ENCODE data around the gene CA9. TPM values are rescaled to one million over a fixed set of nuclear protein-coding genes. Genes with fewer than 3 reads are reported as not detected.

CA9 gene
- total RNA-seq, 1 donor from 2014 or later = not detected

DNA sequence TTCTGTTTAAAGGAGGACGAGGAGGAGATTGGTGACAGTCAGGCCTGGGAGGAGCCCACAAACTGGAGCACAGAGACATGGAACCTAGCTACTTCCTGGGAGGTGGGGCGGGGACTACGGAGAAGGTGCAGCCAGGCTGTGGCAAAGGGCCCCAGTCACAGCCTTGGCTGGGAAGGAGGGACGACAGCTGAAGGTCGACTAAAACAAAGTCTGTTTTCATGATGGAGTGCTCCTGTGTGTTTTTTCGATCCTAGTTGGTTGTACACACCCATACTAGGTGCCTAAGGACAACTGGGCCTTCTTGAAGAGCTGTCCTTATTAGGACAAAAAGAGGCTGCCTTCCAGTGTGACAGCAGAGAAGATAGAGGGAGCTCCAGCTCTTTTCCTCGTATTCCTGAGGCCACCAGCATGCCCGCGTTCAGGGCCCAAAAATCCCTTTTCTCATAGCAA is 12.7 kb upstream of the CA9 start:
- peak overlapping the region; percentile 79 for H3K4me3 Mint-ChIP-seq (ENCODE audit: unreplicated experiment)

DNA sequence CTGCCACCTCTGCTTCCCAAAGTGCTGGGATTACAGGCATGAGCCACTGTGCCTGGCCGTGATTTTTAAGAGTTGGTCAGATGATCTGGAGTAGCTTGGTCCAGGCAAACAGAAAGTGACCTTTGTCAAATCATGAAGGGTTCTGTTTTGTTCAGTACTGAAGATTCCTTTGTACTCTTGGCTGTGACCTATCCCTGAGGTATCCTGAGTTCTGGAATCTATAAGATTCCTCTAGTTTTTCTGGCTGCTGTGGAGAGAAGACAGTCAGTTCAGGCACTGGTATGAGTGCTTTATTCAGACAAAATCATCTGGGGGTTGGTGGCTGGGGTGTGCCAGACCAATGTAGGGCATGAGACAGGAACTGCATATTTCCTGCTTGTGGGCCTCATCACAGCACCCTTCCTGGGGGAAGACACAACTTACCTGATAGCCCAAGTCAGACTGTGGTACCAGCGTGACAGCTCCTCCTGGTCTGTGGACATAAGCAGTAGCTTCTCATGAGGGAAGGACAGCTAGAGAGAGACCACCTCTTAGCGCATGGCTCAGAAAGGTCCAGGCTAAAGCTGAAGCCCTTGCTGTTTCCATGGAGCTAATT is 11.9 kb upstream of the CA9 start:
- Mint-ChIP-seq H3K27ac (ENCODE audit: unreplicated experiment) (no peak overlapping the region), H3K4me1 (ENCODE audit: low read depth, unreplicated experiment) (peaks cover 14% of the 10 kb centered on the region), H3K27me3 (ENCODE audit: low read depth, unreplicated experiment) (no peaks in the 10 kb centered on the region), H3K9me3 (ENCODE audit: unreplicated experiment) (no peaks in the 10 kb centered on the region), H3K4me3 (ENCODE audit: unreplicated experiment) (no peak overlapping the region), H3K36me3 (ENCODE audit: low read depth, unreplicated experiment) (peaks cover 1% of the 10 kb centered on the region)
- Histone ChIP-seq H4K20me1 (ENCODE audit: insufficient read depth, low read length) (peaks cover 8% of the 10 kb centered on the region), H3K79me2 (ENCODE audit: insufficient read depth, low read length) (peaks cover 11% of the 10 kb centered on the region), H3K4me2 (ENCODE audit: low read length) (no peak overlapping the region), H3K9me3 (ENCODE audit: insufficient read depth, low read depth, low read length) (no peaks in the 10 kb centered on the region), H3K4me1 (ENCODE audit: insufficient read depth, low read length) (peaks cover 30% of the 10 kb centered on the region), H2AFZ (ENCODE audit: low read depth, low read length) (no peak overlapping the region), H3K4me3 (ENCODE audit: insufficient read depth, low read depth, low read length) (no peak overlapping the region), H3K9ac (ENCODE audit: low read length) (no peak overlapping the region), H3K27me3 (ENCODE audit: insufficient read depth, low read length) (no peaks in the 10 kb centered on the region), H3K27ac (ENCODE audit: low read depth, low read length) (no peak overlapping the region), H3K36me3 (ENCODE audit: insufficient read depth, low read length) (peaks cover 6% of the 10 kb centered on the region)
- FAIRE-seq = no peak
- no peak for TF ChIP-seq EZH2 (IDR thresholded peaks at IDR 0.05; ENCODE audit: insufficient read depth, low read length)
- TF ChIP-seq, protein P1, sequence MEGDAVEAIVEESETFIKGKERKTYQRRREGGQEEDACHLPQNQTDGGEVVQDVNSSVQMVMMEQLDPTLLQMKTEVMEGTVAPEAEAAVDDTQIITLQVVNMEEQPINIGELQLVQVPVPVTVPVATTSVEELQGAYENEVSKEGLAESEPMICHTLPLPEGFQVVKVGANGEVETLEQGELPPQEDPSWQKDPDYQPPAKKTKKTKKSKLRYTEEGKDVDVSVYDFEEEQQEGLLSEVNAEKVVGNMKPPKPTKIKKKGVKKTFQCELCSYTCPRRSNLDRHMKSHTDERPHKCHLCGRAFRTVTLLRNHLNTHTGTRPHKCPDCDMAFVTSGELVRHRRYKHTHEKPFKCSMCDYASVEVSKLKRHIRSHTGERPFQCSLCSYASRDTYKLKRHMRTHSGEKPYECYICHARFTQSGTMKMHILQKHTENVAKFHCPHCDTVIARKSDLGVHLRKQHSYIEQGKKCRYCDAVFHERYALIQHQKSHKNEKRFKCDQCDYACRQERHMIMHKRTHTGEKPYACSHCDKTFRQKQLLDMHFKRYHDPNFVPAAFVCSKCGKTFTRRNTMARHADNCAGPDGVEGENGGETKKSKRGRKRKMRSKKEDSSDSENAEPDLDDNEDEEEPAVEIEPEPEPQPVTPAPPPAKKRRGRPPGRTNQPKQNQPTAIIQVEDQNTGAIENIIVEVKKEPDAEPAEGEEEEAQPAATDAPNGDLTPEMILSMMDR (IDR thresholded peaks at IDR 0.05; ENCODE audit: insufficient read depth, low read depth, low read length) = no peak
- DNase-seq (ENCODE audit: low read depth) = no peak

More for the DNA sequence above, 12.7 kb upstream of the CA9 start:
- Mint-ChIP-seq H3K27ac (ENCODE audit: unreplicated experiment) (peak overlapping the region; percentile 47), H3K4me1 (ENCODE audit: low read depth, unreplicated experiment) (peaks cover 14% of the 10 kb centered on the region), H3K27me3 (ENCODE audit: low read depth, unreplicated experiment) (no peaks in the 10 kb centered on the region), H3K36me3 (ENCODE audit: low read depth, unreplicated experiment) (peaks cover 1% of the 10 kb centered on the region), H3K9me3 (ENCODE audit: unreplicated experiment) (no peaks in the 10 kb centered on the region)
- Histone ChIP-seq H3K79me2 (ENCODE audit: insufficient read depth, low read length) (peaks cover 11% of the 10 kb centered on the region), H2AFZ (ENCODE audit: low read depth, low read length) (no peak overlapping the region), H4K20me1 (ENCODE audit: insufficient read depth, low read length) (peaks cover 8% of the 10 kb centered on the region), H3K9ac (ENCODE audit: low read length) (no peak overlapping the region), H3K9me3 (ENCODE audit: insufficient read depth, low read depth, low read length) (no peaks in the 10 kb centered on the region), H3K4me1 (ENCODE audit: insufficient read depth, low read length) (peaks cover 30% of the 10 kb centered on the region), H3K27me3 (ENCODE audit: insufficient read depth, low read length) (no peaks in the 10 kb centered on the region), H3K36me3 (ENCODE audit: insufficient read depth, low read length) (peaks cover 6% of the 10 kb centered on the region), H3K4me2 (ENCODE audit: low read length) (no peak overlapping the region), H3K4me3 (ENCODE audit: insufficient read depth, low read depth, low read length) (no peak overlapping the region), H3K27ac (ENCODE audit: low read depth, low read length) (no peak overlapping the region)
- no peak for DNase-seq (ENCODE audit: low read depth)
- no peak for FAIRE-seq
- TF ChIP-seq EZH2 (IDR thresholded peaks at IDR 0.05; ENCODE audit: insufficient read depth, low read length) = no peak
- TF ChIP-seq, protein P1 (IDR thresholded peaks at IDR 0.05; ENCODE audit: insufficient read depth, low read depth, low read length) = peak; percentile 9

DNA sequence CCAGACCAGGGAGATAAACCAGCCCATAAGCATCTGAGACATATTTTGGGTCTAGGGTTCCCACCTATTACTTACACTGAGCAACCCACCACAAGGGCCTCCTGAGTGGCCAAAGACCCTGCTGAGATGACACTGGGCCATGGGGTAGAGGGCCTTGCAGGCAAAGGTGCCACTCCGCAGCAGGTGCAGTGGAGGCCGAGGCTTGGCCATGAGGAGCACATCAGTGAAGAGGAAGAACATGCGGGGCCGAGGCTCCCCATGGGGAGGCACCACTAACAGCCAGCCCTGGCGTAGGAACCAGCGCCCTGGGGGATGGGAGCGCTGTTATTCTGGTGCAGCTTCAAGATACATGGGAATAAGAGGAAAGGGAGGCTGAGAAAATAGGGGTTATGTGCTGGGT is 11.3 kb upstream of the CA9 start:
- Histone ChIP-seq H3K27ac (ENCODE audit: low read depth, low read length) (no peak overlapping the region), H3K79me2 (ENCODE audit: insufficient read depth, low read length) (peaks cover 11% of the 10 kb centered on the region), H3K36me3 (ENCODE audit: insufficient read depth, low read length) (peaks cover 6% of the 10 kb centered on the region), H3K4me3 (ENCODE audit: insufficient read depth, low read depth, low read length) (no peak overlapping the region), H3K4me1 (ENCODE audit: insufficient read depth, low read length) (peaks cover 26% of the 10 kb centered on the region), H3K9me3 (ENCODE audit: insufficient read depth, low read depth, low read length) (no peaks in the 10 kb centered on the region), H3K4me2 (ENCODE audit: low read length) (no peak overlapping the region), H4K20me1 (ENCODE audit: insufficient read depth, low read length) (peaks cover 8% of the 10 kb centered on the region), H3K27me3 (ENCODE audit: insufficient read depth, low read length) (no peaks in the 10 kb centered on the region), H3K9ac (ENCODE audit: low read length) (no peak overlapping the region), H2AFZ (ENCODE audit: low read depth, low read length) (no peak overlapping the region)
- Mint-ChIP-seq H3K36me3 (ENCODE audit: low read depth, unreplicated experiment) (peaks cover 1% of the 10 kb centered on the region), H3K4me1 (ENCODE audit: low read depth, unreplicated experiment) (peaks cover 14% of the 10 kb centered on the region), H3K27ac (ENCODE audit: unreplicated experiment) (no peak overlapping the region), H3K27me3 (ENCODE audit: low read depth, unreplicated experiment) (peaks cover 2% of the 10 kb centered on the region), H3K4me3 (ENCODE audit: unreplicated experiment) (peak overlapping the region; percentile 54), H3K9me3 (ENCODE audit: unreplicated experiment) (no peaks in the 10 kb centered on the region)
- FAIRE-seq (no peak), DNase-seq (ENCODE audit: low read depth) (no peak)
- TF ChIP-seq, protein P1 (IDR thresholded peaks at IDR 0.05; ENCODE audit: insufficient read depth, low read depth, low read length) = no peak
- TF ChIP-seq EZH2 (IDR thresholded peaks at IDR 0.05; ENCODE audit: insufficient read depth, low read length) = no peak

Measured in astrocyte (in vitro differentiated cells and primary cell).